ENCODE measurements around the gene MATN1.
"Not testable (repeated sequence)": the region's sequence is repeated elsewhere in the genome, so short reads cannot be mapped to it uniquely, and the experiment has no call there.

The MATN1 gene

DNA sequence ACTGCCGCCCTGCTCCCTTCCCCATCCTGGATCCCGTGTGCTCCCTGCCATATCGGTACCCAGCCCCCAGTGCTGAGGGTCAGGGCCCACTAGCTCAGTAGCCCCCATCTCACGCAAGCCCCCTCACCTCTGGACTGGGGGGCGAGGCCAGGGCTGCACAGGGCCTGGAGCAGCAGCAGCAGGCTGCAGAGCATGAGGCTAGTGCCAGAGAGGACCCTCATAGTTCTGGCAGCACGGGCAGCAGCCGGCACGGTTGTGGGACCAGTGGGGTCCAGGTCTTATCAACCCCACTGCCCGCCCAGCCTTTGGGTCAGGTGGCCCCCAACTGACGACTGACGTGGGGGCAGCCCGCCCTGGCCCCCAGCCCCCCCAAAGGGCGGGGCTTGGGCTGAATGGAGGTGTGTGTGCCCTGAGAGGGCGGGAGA is at the start of gene MATN1:
MATN1 (minus strand) TSS at position 255 of the 425 bp plus-strand sequence; CDS start at position 221, 34 bp downstream.
- DNase-seq, result no peak

GRCh38 chr1:30771005-30771404 is 47.6 kb upstream of the MATN1 start:
- no peak for DNase-seq

- no peak for DNase-seq
Observed at GRCh38 chr1:30770150-30770549, 46.8 kb upstream of the MATN1 start.

DNA sequence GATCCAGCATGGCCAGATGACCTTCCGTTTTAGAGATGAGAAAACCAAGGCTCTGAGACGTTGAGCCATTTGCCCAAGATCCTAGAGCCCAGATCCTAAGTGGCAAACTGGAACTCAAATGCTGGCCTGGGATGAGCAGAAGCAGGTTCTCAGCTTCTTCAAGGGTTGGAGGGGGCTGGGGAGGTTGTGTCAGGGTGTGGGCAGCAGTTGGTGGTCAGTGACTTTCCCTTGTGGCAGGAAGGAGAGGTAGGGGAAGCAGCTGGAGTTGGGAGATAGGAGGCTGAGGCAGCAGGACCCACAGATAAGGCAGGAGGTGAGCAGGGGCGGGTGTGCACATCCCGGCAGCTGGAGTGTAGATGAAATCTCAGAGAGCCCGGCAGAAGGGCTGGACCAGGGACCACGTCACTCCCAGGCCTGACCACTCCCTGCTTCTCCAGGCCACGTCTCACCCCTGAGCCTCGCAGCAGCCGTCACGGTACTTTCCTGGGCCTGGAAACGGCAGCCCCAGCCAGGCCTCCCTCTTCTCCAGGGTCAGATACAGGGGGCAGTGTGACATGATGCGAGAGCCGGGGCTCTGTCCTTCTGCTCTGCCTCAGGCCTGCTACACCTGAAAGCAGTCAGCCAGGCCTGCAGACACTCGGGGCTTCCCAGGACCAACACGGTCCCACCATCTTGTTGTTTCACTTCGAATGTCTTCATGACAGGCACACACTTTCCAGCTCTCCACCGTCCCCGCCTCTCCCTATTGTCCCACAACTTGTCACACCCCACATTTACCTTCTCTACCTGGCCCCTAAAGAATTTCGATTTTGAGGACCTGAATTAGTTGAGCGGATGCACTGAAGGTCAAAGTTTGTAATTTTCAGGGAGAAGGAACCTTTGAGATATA is 45.7 kb upstream of the MATN1 start:
- DNase-seq, result peak; percentile 99

GRCh38 chr1:30768159-30768829 is 44.9 kb upstream of the MATN1 start:
- DNase-seq, result peak; percentile 57

DNA sequence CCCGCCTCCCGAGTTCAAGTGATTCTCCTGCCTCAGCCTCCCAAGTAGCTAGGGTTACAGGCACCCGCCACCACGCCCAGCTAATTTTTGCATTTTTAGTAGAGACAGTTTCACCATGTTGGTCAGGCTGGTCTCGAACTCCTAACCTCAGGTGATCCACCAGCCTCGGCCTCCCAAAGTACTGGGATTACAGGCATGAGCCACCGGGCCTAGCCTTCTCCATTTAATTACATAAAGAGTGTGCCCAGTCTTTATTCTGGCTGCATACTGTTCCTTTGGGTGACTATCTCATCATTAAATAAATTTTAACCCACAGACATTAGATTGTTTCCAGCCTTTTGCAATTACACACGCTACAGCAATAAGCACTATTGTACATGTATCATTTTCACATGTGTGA is 43.6 kb upstream of the MATN1 start:
- not testable (repeated sequence) for DNase-seq

DNA sequence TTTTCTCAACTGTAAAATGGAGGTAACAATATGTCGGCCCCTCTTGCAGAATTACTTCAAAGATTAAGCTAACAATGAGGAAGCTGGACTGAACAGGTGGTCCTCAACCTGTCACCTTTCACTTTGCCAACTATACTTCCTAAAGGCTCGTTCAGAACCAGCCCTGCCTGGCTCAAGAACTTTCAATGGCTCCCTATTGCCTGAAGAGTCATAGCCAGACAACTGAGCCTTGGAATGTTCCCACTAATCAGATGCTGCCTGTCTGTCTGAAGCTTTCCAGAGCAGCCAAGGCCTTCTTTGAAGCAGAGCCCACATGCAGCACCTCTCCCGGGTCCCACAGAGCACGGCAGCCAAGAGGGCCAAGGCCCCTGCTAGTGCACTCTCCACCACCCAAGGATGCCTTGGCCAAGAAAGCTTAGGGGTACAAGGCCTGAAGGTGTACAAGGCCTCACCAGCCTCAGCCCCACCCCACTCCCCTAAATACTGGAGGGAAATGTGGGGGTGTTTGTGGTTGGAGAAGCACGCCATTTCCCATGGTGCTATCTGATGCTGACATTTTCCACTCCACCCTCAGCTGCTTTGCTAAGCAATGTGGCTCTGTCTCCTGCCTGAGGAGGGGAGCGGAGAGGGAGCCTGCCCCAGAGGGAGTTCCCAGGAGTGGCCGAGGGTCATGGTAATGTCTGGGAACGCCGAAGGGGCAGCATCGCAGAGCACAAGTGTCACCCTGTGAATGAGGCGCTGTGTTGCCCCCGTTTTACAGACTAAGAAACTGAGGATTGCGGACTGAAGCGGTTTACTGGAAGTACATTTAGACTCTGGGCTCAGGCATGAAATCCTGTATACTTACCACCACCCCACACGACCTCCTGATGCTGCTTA is 42.4 kb upstream of the MATN1 start:
- peak; percentile 84 for DNase-seq

GRCh38 chr1:30764939-30765555 is 41.7 kb upstream of the MATN1 start:
- DNase-seq, result no peak

- no peak for DNase-seq
Observed at GRCh38 chr1:30764396-30764795, 41.0 kb upstream of the MATN1 start.

GRCh38 chr1:30763651-30764248 is 40.4 kb upstream of the MATN1 start:
- DNase-seq, result no peak

- DNase-seq, result no peak
Observed at GRCh38 chr1:30762930-30763650, 39.7 kb upstream of the MATN1 start.

DNA sequence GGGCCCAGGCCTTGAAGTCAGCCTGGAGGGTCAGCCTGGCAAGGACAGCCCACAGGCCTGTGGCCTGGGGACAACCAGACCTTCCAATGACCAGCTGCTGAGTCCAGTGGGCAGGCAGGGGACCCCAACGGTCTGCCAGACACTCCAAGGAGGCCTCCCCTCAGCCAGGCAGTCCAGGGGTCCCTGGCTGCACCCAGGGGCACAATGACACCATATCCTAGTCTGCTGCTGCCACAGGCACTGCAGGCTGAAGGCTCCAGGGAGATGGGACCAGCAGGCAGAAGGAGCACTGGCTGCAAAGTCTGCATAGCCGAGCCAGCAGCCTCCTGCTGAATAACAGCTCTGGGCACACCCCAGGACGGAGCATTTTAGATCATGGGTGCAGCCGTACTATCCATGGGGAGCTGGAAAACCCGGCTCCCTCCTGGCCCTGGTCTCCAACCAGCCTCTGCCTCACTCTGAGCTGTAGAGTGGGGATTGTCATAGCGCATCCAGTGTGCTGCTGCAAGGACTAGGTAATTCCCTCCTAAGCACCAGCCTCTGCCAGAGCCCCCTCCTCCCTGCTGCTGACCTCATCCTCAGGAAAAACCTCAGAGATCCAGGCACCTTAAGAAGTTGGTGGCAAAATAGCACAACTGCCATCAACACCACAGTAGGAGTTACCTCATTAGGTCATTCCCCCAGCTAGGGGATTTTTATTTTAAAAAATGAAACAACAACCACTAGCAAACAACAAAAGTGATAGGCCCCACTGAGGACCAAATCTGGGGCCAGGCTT is 39.0 kb upstream of the MATN1 start:
- no peak for DNase-seq

DNA sequence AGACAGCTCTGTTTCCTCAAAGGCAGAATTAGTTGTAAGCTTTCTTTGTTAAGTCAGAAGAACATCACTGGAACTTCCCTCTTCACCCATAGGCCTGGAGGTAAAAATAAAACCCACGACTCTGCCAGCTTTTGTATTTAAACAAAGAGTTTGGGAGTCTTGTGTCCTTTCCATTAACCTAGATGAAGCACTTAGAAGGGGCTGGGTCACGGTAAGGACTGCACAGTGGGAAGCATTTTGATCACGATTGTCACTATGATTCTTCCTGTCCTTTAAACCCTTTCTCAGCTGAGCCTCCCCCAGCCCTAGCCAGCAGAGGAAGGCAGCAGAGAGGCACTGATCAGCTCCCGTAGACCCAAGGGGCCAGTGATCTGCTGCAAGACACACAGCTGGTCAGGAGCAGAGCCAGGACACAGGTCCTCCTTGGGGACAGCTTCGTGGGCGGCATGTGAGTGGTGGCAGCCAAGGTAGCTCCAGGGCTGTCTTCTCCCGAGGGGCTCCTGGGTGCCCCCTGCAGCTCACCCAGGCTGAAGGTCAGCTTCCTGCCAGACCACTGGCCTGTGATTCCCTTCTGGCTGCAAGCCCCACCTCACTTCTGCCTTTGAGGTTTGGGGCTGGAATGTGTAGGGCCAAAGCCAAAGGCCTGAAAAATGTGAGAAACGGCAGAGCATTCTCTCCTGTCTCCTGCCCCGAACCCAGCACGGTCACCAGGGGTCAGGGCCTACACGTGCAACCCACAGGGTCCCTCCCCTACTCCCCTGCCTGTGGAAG is 38.2 kb upstream of the MATN1 start:
- DNase-seq, result peak; percentile 46

- peak; percentile 71 for DNase-seq
Observed at GRCh38 chr1:30760596-30761324, 37.4 kb upstream of the MATN1 start.

DNA sequence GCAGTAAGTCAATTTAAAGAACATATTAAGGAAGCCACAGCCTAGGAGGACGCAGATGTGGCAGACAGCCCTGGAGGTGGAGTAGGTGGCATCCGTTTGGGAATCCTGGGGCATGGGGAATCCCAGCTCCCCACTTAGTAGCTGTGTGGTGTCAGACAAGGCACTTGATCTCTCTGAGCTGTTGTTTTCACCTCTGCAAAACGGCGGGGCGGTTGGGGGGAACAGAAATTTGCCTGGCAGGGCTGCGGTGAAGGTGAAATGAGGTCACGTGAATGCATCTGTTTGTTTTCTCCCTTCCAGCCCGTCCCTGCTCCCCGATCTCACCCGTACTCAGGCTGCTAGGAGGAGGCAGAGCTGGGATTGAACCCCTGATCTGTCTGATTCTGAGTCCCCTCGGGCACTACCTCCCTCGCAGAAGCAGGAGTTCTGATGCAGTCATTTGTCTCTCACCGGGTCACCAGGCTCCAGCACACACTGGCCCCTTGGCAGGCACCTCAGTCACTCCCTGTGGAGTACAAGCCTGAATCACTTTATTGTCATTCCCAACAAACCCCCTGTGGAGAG is 36.4 kb upstream of the MATN1 start:
- DNase-seq, result no peak

GRCh38 chr1:30758785-30759380 is 35.5 kb upstream of the MATN1 start:
- DNase-seq, result peak; percentile 91

- no peak for DNase-seq
Observed at GRCh38 chr1:30758121-30758688, 34.8 kb upstream of the MATN1 start.

Data from hematopoietic multipotent progenitor cell treated with erythropoietin and hydrocortisone succinate and interleukin-3 and kit ligand, for 4 days (in vitro differentiated cells).